Activated T-helper 2 cell treated with anti-CD3 and anti-CD28 coated beads, Interferon-gamma antibody, Interleukin-2, Interleukin-4, amounts not matched to agents 10 μg/mL and 5 μg/mL and 100 μg/mL, durations not matched to agents 14 hours and 24 hours and 36 hours (primary cell): ENCODE data around the gene ATXN7. TPM values are rescaled to one million over a fixed set of nuclear protein-coding genes. Genes with fewer than 3 reads are reported as not detected.

Experiments
- DNase-seq: peaks from one replicate; pipeline ENCODE4 v3.0.0; 2021; ENCODE audit warnings: low spot score
- H3K27ac Mint-ChIP-seq: one replicate; pipeline ENCODE4 v1.8.0; 2021; ENCODE audit warnings: mixed read lengths
- H3K27me3 Mint-ChIP-seq: one replicate; pipeline ENCODE4 v1.8.0; 2021; ENCODE audit warnings: low read depth, mixed read lengths
- H3K36me3 Mint-ChIP-seq: one replicate; pipeline ENCODE4 v1.8.0; 2021; ENCODE audit warnings: low read depth, mixed read lengths
- H3K4me1 Mint-ChIP-seq: one replicate; pipeline ENCODE4 v1.8.0; 2021; ENCODE audit warnings: low read depth, mixed read lengths
- H3K4me3 Mint-ChIP-seq: one replicate; pipeline ENCODE4 v1.8.0; 2021; ENCODE audit warnings: low read depth, mild to moderate bottlenecking, moderate library complexity, mixed read lengths
- H3K9me3 Mint-ChIP-seq: one replicate; pipeline ENCODE4 v1.8.0; 2021; ENCODE audit warnings: mixed read lengths
- intact Hi-C: fragments of 100-400 bp; cut with micrococcal nuclease; formaldehyde crosslinking; loops from one replicate; pipeline ENCODE4 v1.15.1; 2023
- total RNA-seq: library from RNA; stranded (reverse); gene quantifications from 2 replicates; pipeline ENCODE4 v1.2.3, GENCODE V29; 2022

ATXN7 gene
- total RNA-seq, 1 donor from 2014 or later: 42.8 TPM

- Mint-ChIP-seq H3K27ac (peak overlapping the region; percentile 83), H3K9me3 (no peaks in the 10 kb centered on the region)
Observed at GRCh38 chr3:63979093-63979885, 115.6 kb downstream of the ATXN7 start.

GRCh38 chr3:63980019-63980418 lies 116.4 kb downstream of the ATXN7 start:
- peak overlapping the region; percentile 83 for H3K27ac Mint-ChIP-seq
- H3K27me3 Mint-ChIP-seq: no peaks in the 10 kb centered on the region
- H3K4me1 Mint-ChIP-seq: peaks cover 69% of the 10 kb centered on the region
- peak overlapping the region; percentile 69 for H3K4me3 Mint-ChIP-seq
- H3K9me3 Mint-ChIP-seq: no peaks in the 10 kb centered on the region
- peaks cover 61% of the 10 kb centered on the region for H3K36me3 Mint-ChIP-seq
- no peak for DNase-seq
- intact Hi-C loops: no loop called here

More at GRCh38 chr3:63979093-63979885, 115.6 kb downstream of the ATXN7 start:
- DNase-seq: no peak
- Mint-ChIP-seq H3K36me3 (peaks cover 61% of the 10 kb centered on the region), H3K27me3 (no peaks in the 10 kb centered on the region), H3K4me1 (peaks cover 69% of the 10 kb centered on the region), H3K4me3 (peak overlapping the region; percentile 69)
- intact Hi-C loops: loop anchor here (1.0 to 2.0 kb wide), 3 partner anchors 11 to 16 kb away; no protein-coding TSS in a partner anchor

- intact Hi-C loops: no loop called here
- Mint-ChIP-seq H3K4me3 (no peak overlapping the region), H3K27me3 (no peaks in the 10 kb centered on the region), H3K27ac (peak overlapping the region; percentile 18), H3K36me3 (peaks cover 65% of the 10 kb centered on the region), H3K9me3 (no peaks in the 10 kb centered on the region), H3K4me1 (peaks cover 64% of the 10 kb centered on the region)
- no peak for DNase-seq
Observed at GRCh38 chr3:63980830-63981498, 117.3 kb downstream of the ATXN7 start.

GRCh38 chr3:63981980-63982379 lies 118.3 kb downstream of the ATXN7 start:
- peaks cover 54% of the 10 kb centered on the region for H3K4me1 Mint-ChIP-seq
- peaks cover 71% of the 10 kb centered on the region for H3K36me3 Mint-ChIP-seq
- no peak overlapping the region for H3K4me3 Mint-ChIP-seq
- intact Hi-C loops: no loop called here
- no peak for DNase-seq
- H3K27me3 Mint-ChIP-seq: no peaks in the 10 kb centered on the region
- H3K9me3 Mint-ChIP-seq: no peaks in the 10 kb centered on the region
- H3K27ac Mint-ChIP-seq: no peak overlapping the region

GRCh38 chr3:63984391-63984790 lies 120.7 kb downstream of the ATXN7 start:
- H3K27me3 Mint-ChIP-seq: no peaks in the 10 kb centered on the region
- H3K36me3 Mint-ChIP-seq: peaks cover 85% of the 10 kb centered on the region
- DNase-seq: no peak
- intact Hi-C loops: no loop called here
- H3K27ac Mint-ChIP-seq: no peak overlapping the region
- no peaks in the 10 kb centered on the region for H3K9me3 Mint-ChIP-seq
- peaks cover 31% of the 10 kb centered on the region for H3K4me1 Mint-ChIP-seq
- H3K4me3 Mint-ChIP-seq: no peak overlapping the region

- H3K27me3 Mint-ChIP-seq: no peaks in the 10 kb centered on the region
- peaks cover 85% of the 10 kb centered on the region for H3K36me3 Mint-ChIP-seq
- peaks cover 21% of the 10 kb centered on the region for H3K4me1 Mint-ChIP-seq
- intact Hi-C loops: no loop called here
- H3K9me3 Mint-ChIP-seq: no peaks in the 10 kb centered on the region
- H3K4me3 Mint-ChIP-seq: no peak overlapping the region
- no peak overlapping the region for H3K27ac Mint-ChIP-seq
- DNase-seq: no peak
Observed at GRCh38 chr3:63986146-63986545, 122.5 kb downstream of the ATXN7 start.

- intact Hi-C loops: no loop called here
- H3K9me3 Mint-ChIP-seq: no peaks in the 10 kb centered on the region
- H3K4me3 Mint-ChIP-seq: no peak overlapping the region
- H3K27ac Mint-ChIP-seq: no peak overlapping the region
- H3K4me1 Mint-ChIP-seq: peaks cover 21% of the 10 kb centered on the region
- H3K36me3 Mint-ChIP-seq: peaks cover 82% of the 10 kb centered on the region
- no peak for DNase-seq
- H3K27me3 Mint-ChIP-seq: no peaks in the 10 kb centered on the region
Observed at GRCh38 chr3:63986831-63987230, 123.2 kb downstream of the ATXN7 start.

- no peaks in the 10 kb centered on the region for H3K9me3 Mint-ChIP-seq
- no peaks in the 10 kb centered on the region for H3K27me3 Mint-ChIP-seq
- peaks cover 14% of the 10 kb centered on the region for H3K4me1 Mint-ChIP-seq
- no peak overlapping the region for H3K4me3 Mint-ChIP-seq
- no peak for DNase-seq
- no peak overlapping the region for H3K27ac Mint-ChIP-seq
- intact Hi-C loops: no loop called here
- H3K36me3 Mint-ChIP-seq: peaks cover 86% of the 10 kb centered on the region
Observed at GRCh38 chr3:63988943-63989342, 125.3 kb downstream of the ATXN7 start.

- Mint-ChIP-seq H3K36me3 (peaks cover 83% of the 10 kb centered on the region), H3K27me3 (no peaks in the 10 kb centered on the region), H3K4me3 (no peak overlapping the region), H3K27ac (no peak overlapping the region), H3K9me3 (no peaks in the 10 kb centered on the region), H3K4me1 (peaks cover 8% of the 10 kb centered on the region)
- DNase-seq: no peak
- intact Hi-C loops: no loop called here
Observed at GRCh38 chr3:63990204-63990603, 126.5 kb downstream of the ATXN7 start.

GRCh38 chr3:63990733-63991132 lies 127.1 kb downstream of the ATXN7 start:
- H3K9me3 Mint-ChIP-seq: no peaks in the 10 kb centered on the region
- DNase-seq: no peak
- H3K36me3 Mint-ChIP-seq: peaks cover 83% of the 10 kb centered on the region
- H3K4me3 Mint-ChIP-seq: no peak overlapping the region
- intact Hi-C loops: no loop called here
- no peak overlapping the region for H3K27ac Mint-ChIP-seq
- H3K4me1 Mint-ChIP-seq: peaks cover 8% of the 10 kb centered on the region
- H3K27me3 Mint-ChIP-seq: no peaks in the 10 kb centered on the region

- Mint-ChIP-seq H3K36me3 (peaks cover 85% of the 10 kb centered on the region), H3K4me1 (peaks cover 8% of the 10 kb centered on the region), H3K27me3 (no peaks in the 10 kb centered on the region), H3K4me3 (no peak overlapping the region), H3K27ac (no peak overlapping the region), H3K9me3 (no peaks in the 10 kb centered on the region)
- intact Hi-C loops: loop anchor here (2.0 kb wide), 1 partner anchor 13 kb away; no protein-coding TSS in a partner anchor
- DNase-seq: no peak
Observed at GRCh38 chr3:63991666-63992065, 128.0 kb downstream of the ATXN7 start.

- Mint-ChIP-seq H3K4me3 (no peak overlapping the region), H3K4me1 (peaks cover 8% of the 10 kb centered on the region), H3K9me3 (no peaks in the 10 kb centered on the region), H3K36me3 (peaks cover 87% of the 10 kb centered on the region), H3K27me3 (no peaks in the 10 kb centered on the region), H3K27ac (peak overlapping the region; percentile 24)
- DNase-seq: no peak
- intact Hi-C loops: loop anchor here (1.0 to 2.0 kb wide), 2 partner anchors 14 to 30 kb away; no protein-coding TSS in a partner anchor
Observed at GRCh38 chr3:63992516-63993209, 129.0 kb downstream of the ATXN7 start.
